ENCODE data around the gene TWNK.
"Not testable (repeated sequence)": the region's sequence is repeated elsewhere in the genome, so short reads cannot be mapped to it uniquely, and the experiment has no call there.

TWNK gene

DNA sequence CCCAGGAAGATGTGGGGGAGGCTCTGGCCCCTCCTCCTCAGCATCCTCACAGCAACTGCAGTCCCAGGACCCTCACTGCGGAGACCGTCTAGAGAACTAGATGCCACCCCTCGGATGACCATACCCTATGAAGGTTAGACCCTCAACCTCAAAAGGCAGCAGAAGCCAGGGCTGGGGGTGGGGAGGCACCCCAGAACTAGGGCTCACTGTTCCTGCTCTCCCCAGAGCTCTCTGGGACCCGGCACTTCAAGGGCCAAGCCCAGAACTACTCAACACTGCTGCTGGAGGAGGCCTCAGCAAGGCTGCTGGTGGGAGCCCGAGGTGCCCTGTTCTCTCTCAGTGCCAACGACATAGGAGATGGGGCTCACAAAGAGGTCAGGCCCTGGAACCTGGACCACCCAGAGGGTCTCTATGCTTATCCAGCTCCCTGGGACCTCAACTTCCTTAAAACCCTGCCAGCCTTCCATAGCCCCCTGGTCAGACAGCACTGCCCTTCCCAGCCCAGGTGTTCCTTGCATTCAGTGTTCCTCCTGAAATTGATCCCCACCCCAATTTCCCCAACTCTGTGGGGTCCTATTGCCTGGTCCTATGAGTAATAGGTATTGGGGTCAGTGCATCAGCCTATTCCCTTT lies 14.3 kb upstream of the TWNK start:
- Histone ChIP-seq H3K4me3 (ENCODE audit: low read length) (no peak overlapping the region), H3K79me2 (ENCODE audit: low read length) (no peaks in the 10 kb centered on the region), H3K4me1 (ENCODE audit: low read length) (peaks cover 7% of the 10 kb centered on the region; the same call in 1 of the 2 replicates), H3K9ac (ENCODE audit: low read length) (no peak overlapping the region), H3K4me2 (ENCODE audit: low read length) (no peak overlapping the region), H3K27me3 (ENCODE audit: low read depth, low read length) (no peaks in the 10 kb centered on the region), H4K20me1 (ENCODE audit: insufficient read depth, low read length) (no peaks in the 10 kb centered on the region), H3K36me3 (replicated peaks; ENCODE audit: low read depth, low read length) (no peaks in the 10 kb centered on the region), H2AFZ (ENCODE audit: low read depth, low read length) (no peak overlapping the region), H3K9me3 (ENCODE audit: insufficient read depth, low read length) (no peaks in the 10 kb centered on the region), H3K27ac (ENCODE audit: low read length) (no peak overlapping the region)
- TF ChIP-seq, protein P1, sequence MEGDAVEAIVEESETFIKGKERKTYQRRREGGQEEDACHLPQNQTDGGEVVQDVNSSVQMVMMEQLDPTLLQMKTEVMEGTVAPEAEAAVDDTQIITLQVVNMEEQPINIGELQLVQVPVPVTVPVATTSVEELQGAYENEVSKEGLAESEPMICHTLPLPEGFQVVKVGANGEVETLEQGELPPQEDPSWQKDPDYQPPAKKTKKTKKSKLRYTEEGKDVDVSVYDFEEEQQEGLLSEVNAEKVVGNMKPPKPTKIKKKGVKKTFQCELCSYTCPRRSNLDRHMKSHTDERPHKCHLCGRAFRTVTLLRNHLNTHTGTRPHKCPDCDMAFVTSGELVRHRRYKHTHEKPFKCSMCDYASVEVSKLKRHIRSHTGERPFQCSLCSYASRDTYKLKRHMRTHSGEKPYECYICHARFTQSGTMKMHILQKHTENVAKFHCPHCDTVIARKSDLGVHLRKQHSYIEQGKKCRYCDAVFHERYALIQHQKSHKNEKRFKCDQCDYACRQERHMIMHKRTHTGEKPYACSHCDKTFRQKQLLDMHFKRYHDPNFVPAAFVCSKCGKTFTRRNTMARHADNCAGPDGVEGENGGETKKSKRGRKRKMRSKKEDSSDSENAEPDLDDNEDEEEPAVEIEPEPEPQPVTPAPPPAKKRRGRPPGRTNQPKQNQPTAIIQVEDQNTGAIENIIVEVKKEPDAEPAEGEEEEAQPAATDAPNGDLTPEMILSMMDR (IDR thresholded peaks at IDR 0.05; ENCODE audit: low read depth, low read length) = no peak
- TF ChIP-seq EZH2phosphoT487 (IDR thresholded peaks at IDR 0.05; ENCODE audit: low read depth) = no peak

DNA sequence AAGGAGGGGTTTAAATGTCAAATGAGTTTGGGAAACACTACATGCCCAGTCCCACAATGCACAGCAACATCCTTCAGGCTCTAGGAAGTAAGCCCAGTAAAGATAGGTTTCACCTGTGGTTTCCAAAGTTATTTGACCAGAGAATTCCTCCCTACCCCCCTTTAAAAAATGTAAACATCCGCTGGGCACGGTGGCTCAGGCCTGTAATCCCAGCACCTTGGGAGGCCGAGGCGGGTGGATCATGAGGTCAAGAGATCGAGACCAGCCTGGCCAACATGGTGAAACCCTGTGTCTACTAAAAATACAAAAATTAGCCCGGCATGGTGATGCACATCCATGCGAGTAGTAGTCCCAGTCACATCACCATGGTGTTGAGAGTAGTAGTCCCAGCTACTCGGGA lies 11.9 kb upstream of the TWNK start:
- H3K4me1 ChIP-seq (ENCODE audit: low read length); H4K20me1 ChIP-seq (ENCODE audit: insufficient read depth, low read length); H2AFZ ChIP-seq (ENCODE audit: low read depth, low read length); H3K9me3 ChIP-seq (ENCODE audit: insufficient read depth, low read length); H3K4me3 ChIP-seq (ENCODE audit: low read length); H3K9ac ChIP-seq (ENCODE audit: low read length); H3K79me2 ChIP-seq (ENCODE audit: low read length); H3K27me3 ChIP-seq (ENCODE audit: low read depth, low read length); H3K36me3 ChIP-seq (replicated peaks; ENCODE audit: low read depth, low read length); H3K4me2 ChIP-seq (ENCODE audit: low read length); H3K27ac ChIP-seq (ENCODE audit: low read length): not testable (repeated sequence)

DNA sequence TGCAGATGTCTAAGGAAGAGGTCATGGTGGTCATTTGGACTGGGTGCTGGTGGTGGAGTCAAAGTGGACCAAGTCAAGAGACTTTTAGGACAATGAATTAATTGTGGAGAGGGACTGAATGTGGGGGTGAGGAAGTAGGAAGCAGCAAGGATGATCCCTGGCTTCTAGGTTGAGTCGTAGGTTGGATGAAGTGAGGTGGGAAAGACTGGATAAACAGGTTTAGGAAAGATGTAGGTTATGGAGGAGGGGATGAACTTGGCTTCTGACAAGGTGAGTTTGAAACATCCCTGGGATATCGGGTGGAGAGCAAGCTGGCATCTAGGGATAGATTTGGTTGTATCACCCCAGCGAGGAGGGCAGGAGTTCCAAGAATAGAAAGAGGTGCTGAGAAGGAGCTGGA lies 10.4 kb upstream of the TWNK start:
- H2AFZ ChIP-seq (ENCODE audit: low read depth, low read length) = no peak overlapping the region
- no peaks in the 10 kb centered on the region for H4K20me1 ChIP-seq (ENCODE audit: insufficient read depth, low read length)
- no peak overlapping the region for H3K4me3 ChIP-seq (ENCODE audit: low read length)
- H3K4me1 ChIP-seq (ENCODE audit: low read length) = no peaks in the 10 kb centered on the region
- no peak overlapping the region for H3K4me2 ChIP-seq (ENCODE audit: low read length)
- no peak overlapping the region for H3K9ac ChIP-seq (ENCODE audit: low read length)
- H3K27ac ChIP-seq (ENCODE audit: low read length) = no peak overlapping the region
- TF ChIP-seq, protein P1 (IDR thresholded peaks at IDR 0.05; ENCODE audit: low read depth, low read length) = no peak
- no peak for TF ChIP-seq EZH2phosphoT487 (IDR thresholded peaks at IDR 0.05; ENCODE audit: low read depth)
- H3K9me3 ChIP-seq (ENCODE audit: insufficient read depth, low read length) = no peaks in the 10 kb centered on the region
- no peaks in the 10 kb centered on the region for H3K36me3 ChIP-seq (replicated peaks; ENCODE audit: low read depth, low read length)
- H3K27me3 ChIP-seq (ENCODE audit: low read depth, low read length) = no peaks in the 10 kb centered on the region
- H3K79me2 ChIP-seq (ENCODE audit: low read length) = no peaks in the 10 kb centered on the region

DNA sequence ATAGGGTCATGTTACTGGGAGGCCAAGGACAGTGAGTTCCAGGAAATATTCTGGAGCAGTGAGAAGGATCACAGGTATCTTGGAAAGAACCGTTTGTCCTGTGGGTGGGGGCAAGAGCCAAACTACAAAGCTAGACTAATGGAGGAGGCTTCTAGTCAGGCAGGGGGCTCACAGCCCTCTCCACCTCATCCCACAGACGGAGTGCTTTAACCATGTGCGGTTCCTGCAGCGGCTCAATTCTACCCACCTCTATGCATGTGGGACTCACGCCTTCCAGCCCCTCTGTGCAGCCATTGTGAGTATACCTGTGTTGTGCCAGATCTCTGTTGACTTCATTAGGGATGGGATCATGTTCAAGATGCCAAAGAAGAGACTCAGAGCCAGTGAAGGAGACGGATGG lies 9.9 kb upstream of the TWNK start:
- Histone ChIP-seq H3K9ac (ENCODE audit: low read length) (no peak overlapping the region), H3K4me3 (ENCODE audit: low read length) (no peak overlapping the region), H3K9me3 (ENCODE audit: insufficient read depth, low read length) (no peaks in the 10 kb centered on the region), H3K79me2 (ENCODE audit: low read length) (no peaks in the 10 kb centered on the region), H3K36me3 (replicated peaks; ENCODE audit: low read depth, low read length) (no peaks in the 10 kb centered on the region), H4K20me1 (ENCODE audit: insufficient read depth, low read length) (no peaks in the 10 kb centered on the region), H3K4me1 (ENCODE audit: low read length) (no peaks in the 10 kb centered on the region), H3K27me3 (ENCODE audit: low read depth, low read length) (no peaks in the 10 kb centered on the region), H3K4me2 (ENCODE audit: low read length) (no peak overlapping the region), H3K27ac (ENCODE audit: low read length) (no peak overlapping the region), H2AFZ (ENCODE audit: low read depth, low read length) (no peak overlapping the region)
- TF ChIP-seq, protein P1 (IDR thresholded peaks at IDR 0.05; ENCODE audit: low read depth, low read length) = no peak
- no peak for TF ChIP-seq EZH2phosphoT487 (IDR thresholded peaks at IDR 0.05; ENCODE audit: low read depth)

Data from OCI-LY3 (cell line).